Hypothalamus (tissue), 51 donors: ENCODE results near the gene RPS29.
"Not testable (repeated sequence)": the region's sequence is repeated elsewhere in the genome, so short reads cannot be mapped to it uniquely, and the experiment has no call there.

Source experiments
- DNase-seq, 51 donors: peaks; one replicate each; lab custom pipeline; 2025; lab: John Stamatoyannopoulos, UW

Gene RPS29

GRCh38 chr14:49598485-49599300 is 12.5 kb upstream of the RPS29 start, which contains the start of gene LRR1:
TSS of gene LRR1 (plus strand) at chr14:49598940. CDS start at chr14:49599021, 81 bp downstream.
- DNase-seq: peak in 50 of 51 donors; percentile 16 to 86 (median 68)

- DNase-seq: peak in 4 of 51 donors; percentile 17 to 55 (median 30)
Observed at GRCh38 chr14:49598189-49598484, 12.0 kb upstream of the RPS29 start.

GRCh38 chr14:49594347-49595091 is 8.3 kb upstream of the RPS29 start:
- peak in 5 of 51 donors; percentile 0 to 15 (median 8) for DNase-seq

DNA sequence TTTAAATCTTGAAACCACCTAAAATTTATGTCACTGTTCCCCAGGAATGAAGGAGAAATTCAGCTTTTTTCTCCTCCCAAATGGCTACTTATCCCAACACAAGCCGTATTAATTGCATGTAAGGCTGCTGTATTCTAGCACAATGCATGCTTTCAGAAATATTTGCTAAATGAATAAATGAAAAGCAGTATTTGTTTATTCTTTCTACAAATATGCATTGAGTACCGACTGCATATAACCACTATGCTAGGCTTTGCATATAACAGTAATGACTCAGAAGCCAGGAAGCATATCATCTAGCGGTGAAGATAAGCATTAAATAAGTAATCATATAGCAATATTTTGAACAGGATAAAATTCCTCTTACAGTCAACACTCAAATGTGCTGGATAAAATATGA is 6.8 kb upstream of the RPS29 start:
- DNase-seq: no peak

- DNase-seq: no peak
Observed at GRCh38 chr14:49589387-49589786, 3.2 kb upstream of the RPS29 start.

- peak in 6 of 51 donors; percentile 22 to 78 (median 43) for DNase-seq
Observed at GRCh38 chr14:49586673-49587460, 687 bp upstream of the RPS29 start.

DNA sequence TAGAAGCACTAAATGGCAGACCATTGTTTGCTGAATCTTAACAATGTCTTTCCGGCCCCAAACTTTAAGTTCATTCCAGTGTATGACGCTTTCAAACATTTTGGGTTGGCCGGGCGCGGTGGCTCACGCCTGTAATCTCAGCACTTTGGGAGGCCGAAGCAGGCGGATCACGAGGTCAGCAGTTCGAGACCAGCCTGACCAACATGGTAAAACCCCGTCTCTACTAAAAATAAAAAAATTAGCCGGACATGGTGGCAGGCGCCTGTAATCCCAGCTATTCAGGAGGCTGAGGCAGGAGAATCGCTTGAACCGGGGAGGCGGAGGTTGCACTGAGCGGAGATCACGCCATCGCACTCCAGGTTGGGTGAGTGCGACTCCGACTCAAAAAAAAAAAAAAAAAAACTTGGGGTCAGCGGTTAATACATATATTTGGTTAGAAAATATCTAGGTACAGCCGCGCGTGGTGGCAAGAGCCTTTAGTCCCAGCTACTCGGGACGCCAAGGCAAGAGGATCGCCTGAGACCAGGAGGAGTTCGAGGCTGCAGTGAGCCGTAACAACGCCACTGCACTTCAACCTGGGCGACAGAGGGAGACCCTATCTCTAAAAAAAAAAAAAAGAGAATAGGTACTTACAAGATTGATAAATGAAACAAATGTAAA is 1.1 kb downstream of the RPS29 start:
- DNase-seq: not testable (repeated sequence)

DNA sequence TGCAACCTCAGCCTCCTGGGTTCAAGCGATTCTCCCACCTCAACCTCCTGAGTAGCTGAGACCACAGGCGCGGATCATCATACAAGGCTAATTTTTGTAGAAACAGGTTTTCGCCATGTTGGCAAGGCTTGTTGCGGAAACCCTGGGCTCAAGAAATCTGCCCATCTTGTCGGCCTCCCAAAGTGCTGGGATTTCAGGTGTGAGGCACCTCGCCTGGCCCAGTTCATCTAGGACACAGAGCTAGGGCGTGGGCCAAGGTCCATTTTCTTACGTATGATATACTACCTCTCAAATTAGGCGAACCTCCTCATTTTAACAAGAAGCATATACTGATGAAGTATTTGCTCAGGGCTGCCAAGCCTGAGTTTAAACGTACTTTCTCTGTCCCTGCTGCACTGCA is 2.1 kb downstream of the RPS29 start:
- no peak for DNase-seq

DNA sequence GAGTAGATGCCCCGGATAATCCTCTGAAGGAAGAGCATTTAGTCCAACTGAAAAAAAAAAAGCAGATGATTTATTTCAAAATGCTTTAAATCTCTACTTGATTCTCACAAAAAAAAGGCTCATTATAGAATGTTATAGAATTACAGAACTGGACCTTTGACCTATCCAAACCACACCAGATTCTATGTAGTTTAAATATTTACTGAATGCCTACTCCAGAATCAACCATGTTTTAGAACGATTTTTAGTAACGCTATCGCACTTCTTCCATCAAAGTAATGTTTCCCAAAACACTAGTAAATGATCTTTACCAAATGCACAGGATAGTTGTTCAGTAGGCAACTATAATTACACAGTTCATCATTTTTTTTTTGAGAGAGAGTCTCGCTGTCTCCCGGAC is 2.6 kb downstream of the RPS29 start:
- no peak for DNase-seq

DNA sequence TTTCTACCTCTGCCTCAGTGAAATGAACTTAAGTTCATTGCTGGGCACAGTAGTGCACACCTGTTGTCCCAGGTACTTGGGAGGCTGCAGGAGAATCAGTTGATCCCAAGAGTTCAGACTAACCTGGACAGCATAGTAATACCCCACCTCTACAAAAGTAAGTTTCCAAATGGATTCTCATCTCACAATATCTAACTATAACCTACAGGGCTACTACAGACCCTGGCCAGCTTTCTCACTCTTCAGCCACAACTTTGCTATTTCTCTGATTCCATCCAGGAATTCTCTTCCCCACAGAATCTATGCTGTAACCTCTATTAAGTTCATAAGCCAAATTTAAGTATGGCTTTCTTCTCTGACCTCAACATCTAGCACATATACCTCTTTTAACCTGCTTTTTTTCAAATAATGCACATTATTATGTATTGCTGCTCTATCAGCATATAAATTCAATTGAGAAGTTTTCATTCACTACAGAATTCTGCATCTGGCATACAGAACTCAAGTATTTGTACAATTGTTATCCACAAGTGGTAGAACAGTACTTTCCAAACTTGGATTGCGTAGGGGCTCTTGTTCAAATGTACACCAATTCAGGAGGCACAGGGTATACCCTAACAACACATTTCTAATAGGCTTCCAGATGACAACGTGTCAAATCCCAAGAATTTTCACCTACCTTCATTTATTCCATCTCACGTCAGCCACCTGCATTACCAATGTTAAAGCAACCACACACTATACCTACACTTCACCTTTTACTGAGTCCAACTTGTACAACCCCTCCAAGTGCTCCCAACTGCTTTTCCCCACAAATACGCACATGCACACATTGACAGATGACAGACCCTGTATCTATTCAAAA is 3.8 kb downstream of the RPS29 start:
- DNase-seq: no peak

DNA sequence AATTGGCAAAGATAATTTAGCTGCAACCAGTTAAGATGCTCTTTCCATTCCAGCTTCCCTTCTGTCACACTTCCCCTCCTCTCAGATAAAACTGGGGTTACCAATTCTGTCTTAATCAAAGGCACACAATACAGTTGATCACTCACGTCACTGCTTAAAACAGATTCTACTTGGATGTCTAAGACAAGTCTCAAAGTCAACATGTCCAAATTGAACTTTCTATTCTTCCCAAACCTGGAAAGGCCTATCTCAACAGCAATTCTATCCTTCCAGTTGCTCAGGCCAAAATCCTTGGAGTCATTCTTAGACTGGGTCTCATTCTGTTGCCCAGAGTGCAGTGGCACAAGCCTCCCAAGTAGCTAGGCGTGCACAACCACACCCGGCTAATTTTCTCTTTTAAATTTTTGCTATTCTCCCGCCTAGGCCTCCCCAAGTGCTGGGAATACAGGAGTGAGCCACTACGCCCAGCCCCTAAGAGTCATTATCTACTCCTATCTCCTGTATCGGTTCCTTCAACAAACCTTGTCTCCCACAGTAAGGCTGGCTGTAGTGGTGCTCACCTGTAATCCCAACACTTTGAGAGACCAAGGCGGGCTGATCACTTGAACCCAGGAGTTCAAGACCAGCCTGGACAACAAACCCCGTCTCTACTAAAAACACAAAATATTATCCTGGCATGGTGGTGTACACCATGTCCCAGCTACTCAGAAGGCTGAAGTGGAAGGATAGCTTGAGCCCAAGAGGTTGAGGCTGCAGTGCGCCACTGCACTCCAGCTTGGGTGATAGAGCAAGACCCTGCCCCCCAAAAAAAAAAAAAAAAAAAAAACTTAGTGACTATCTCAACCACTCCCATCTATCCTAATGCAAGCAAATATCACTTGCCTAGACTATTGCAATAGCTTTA is 4.7 kb downstream of the RPS29 start:
- DNase-seq: no peak

DNA sequence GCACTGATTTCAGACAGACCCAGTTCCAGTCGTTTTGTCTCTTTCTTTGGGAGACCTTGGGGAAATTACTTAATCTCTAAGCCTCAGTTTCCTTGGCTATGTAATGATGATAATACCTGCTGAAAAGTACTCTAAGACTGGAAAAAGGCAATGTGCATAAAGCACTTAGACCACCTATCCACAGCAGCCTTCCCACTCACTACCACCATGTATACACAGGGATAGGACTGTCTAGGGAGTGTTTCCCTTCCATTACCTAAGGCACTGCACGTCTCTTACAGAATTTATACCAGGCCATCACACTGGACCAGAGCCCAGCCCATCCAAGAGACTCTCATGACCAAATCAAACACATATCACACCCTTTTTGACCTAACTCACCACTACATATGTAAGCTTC is 6.3 kb downstream of the RPS29 start:
- DNase-seq: no peak

DNA sequence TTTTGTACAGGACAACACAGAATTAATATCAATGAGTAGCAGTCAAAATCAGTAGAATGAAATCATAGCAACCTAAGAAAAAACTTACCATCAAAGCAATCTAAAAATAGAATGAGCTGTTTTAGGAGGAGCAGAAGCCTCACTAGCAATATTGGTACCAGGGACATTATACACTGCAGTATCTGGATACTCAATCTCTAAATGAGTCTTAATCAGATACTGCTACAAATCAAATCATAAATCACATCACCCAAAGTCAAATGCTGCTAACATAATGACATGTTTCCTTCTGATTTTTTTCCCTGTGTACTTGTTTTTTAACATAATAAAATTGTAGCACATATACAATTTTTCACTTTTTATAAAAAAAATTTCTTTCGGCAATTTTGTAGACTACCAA is 8.0 kb downstream of the RPS29 start:
- DNase-seq: no peak

DNA sequence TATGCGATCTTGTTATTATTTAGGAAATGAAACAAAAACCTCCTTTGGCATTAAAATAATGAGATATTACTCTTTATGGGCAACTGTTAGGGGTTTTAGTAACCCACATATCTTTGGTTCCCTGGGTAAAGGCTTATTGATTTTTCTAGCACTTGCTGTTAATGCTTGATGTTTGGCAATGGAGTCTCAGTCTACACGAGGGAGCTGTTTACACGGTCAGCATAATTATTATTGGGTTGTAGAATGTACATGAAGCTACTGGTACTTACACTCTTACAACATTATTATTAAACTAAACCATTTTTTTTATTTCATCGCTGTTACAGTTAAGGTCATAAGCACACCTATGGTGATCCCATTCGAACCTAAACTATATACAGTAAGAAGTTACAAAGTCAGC is 12.1 kb downstream of the RPS29 start:
- DNase-seq: no peak

DNA sequence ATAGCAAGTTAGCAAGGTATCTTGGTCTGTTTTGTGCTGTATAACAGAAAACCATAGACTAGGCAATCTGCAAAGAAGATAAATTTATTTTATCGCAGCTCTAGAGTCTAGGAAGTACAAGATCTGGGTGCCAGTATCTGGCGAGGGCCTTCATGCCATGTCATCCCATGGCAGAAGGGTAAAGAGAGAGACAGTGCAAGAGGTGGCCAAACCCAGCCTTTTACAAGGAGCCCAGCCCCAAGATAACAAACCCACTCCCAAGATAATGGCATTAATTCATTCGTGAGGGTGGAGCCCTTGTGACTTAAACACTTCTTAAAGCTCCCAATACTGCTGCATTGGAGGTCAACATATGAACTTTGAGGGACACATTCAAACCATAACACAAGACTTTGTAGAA is 16.9 kb downstream of the RPS29 start:
- no peak for DNase-seq

GRCh38 chr14:49566714-49567113 is 19.5 kb downstream of the RPS29 start:
- DNase-seq: no peak

- no peak for DNase-seq
Observed at GRCh38 chr14:49559979-49560768, 26.0 kb downstream of the RPS29 start.

- DNase-seq: no peak
Observed at GRCh38 chr14:49553892-49554291, 32.3 kb downstream of the RPS29 start.
